Activated CD4-positive, alpha-beta memory T cell treated with anti-CD3 and anti-CD28 coated beads, Interleukin-2, amount 10 ng/mL, durations not matched to agents 7 days and 5 days (primary cell): ENCODE measurements around the gene FAM135A. TPM values are rescaled to one million over a fixed set of nuclear protein-coding genes. Genes with fewer than 3 reads are reported as not detected.

ENCODE experiments used
- CTCF ChIA-PET: fragments of 350-600 bp; sonication (Branson Sonifier 250); formaldehyde crosslinking; loops from one replicate; lab custom pipeline; 2021; ENCODE audit warnings: antibody characterized with exemption, inconsistent platforms; lab: Charles Lee
- POLR2A ChIA-PET: fragments of 350-600 bp; sonication (Branson Sonifier 250); formaldehyde crosslinking; loops from one replicate; lab custom pipeline; 2021; ENCODE audit warnings: antibody characterized with exemption; lab: Charles Lee
- DNase-seq: peaks from one replicate; pipeline ENCODE4 v3.0.0-alpha.2; 2020
- H3K27ac Mint-ChIP-seq: one replicate; pipeline ENCODE4 v1.8.0; 2021; ENCODE audit warnings: mild to moderate bottlenecking, mixed read lengths
- H3K27me3 Mint-ChIP-seq: one replicate; pipeline ENCODE4 v1.8.0; 2021; ENCODE audit warnings: mixed read lengths
- H3K36me3 Mint-ChIP-seq: one replicate; pipeline ENCODE4 v1.8.0; 2021; ENCODE audit warnings: low read depth, mixed read lengths
- H3K4me1 Mint-ChIP-seq: one replicate; pipeline ENCODE4 v1.8.0; 2021; ENCODE audit warnings: mixed read lengths
- H3K4me3 Mint-ChIP-seq: one replicate; pipeline ENCODE4 v1.8.0; 2021; ENCODE audit warnings: mild to moderate bottlenecking, mixed read lengths
- H3K9me3 Mint-ChIP-seq: one replicate; pipeline ENCODE4 v1.8.0; 2021; ENCODE audit warnings: mixed read lengths
- total RNA-seq, 2 experiments: library from RNA; stranded (reverse); gene quantifications; one replicate each; pipeline ENCODE4 v1.2.3, GENCODE V29; 2021

The FAM135A gene
- 1 to 10 TPM; 9.2 to 10.0 TPM for total RNA-seq

DNA sequence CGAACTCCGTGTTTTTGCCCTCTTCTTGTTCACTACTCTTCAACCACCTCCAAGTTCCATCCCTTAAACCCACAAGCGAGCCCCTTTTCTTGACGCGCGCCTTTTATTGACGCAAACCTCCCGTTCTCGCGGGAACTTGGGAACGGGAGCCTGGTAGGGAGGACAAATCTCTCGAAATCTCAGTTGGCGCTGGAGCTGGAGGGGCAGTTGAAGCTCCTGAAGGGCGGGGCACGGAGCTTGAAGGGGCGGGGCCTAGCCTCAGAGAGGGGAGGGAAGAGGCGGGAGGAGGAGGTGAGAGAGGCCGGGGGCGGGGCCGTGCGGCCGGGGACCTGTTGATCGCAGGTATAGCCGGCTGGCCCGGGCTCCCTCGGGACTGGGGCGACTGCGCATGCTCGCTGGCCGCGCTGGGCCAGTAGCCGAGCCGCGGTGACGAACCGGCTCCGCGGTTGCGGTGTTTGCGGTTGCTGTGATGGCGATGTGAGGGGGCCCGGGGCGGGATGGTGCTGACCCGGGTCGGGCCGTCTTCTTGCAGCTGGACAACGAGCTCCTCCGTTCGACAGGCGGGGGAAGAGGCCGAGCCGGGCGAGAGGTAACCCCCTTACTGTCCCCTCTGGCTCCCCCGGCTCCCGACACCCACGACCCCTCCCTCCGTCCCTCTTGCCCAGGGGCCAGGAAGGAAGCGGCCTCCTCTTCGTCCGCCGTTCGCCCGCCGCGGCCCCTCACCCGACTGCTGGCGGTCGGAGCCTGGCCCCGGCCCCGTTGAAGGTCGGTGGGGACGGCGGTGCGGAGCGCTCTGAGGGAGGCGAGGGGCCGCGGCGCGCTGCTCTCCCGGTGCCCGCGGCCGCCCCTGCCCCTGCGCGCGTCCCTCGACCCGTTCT lies at the start of gene FAM135A:
TSS of gene FAM135A (plus strand) at position 395 of the 878 bp plus-strand sequence. CDS start 14,835 bp downstream, outside the sequence.
- Mint-ChIP-seq H3K4me1 (peaks cover 25% of the 10 kb centered on the region), H3K36me3 (peaks cover 9% of the 10 kb centered on the region), H3K4me3 (peak within 1 kb of the TSS; percentile 87), H3K9me3 (no peaks in the 10 kb centered on the region), H3K27me3 (peaks cover 6% of the 10 kb centered on the region), H3K27ac (peak within 1 kb of the TSS; percentile 77)
- peak; percentile 96 for DNase-seq
- ChIA-PET CTCF (interaction anchor here (0.7 to 3.7 kb wide), 7 partner anchors 9 to 542 kb away, joined by 3 to 25 read pairs (median 3); partner anchors contain the start of genes SDHAF4 and SMAP1), POLR2A (interaction anchor here (0.8 to 2.2 kb wide), 9 partner anchors 8 to 875 kb away, joined by 3 to 11 read pairs (median 4); partner anchors contain the start of genes OGFRL1, SDHAF4 and SMAP1)

DNA sequence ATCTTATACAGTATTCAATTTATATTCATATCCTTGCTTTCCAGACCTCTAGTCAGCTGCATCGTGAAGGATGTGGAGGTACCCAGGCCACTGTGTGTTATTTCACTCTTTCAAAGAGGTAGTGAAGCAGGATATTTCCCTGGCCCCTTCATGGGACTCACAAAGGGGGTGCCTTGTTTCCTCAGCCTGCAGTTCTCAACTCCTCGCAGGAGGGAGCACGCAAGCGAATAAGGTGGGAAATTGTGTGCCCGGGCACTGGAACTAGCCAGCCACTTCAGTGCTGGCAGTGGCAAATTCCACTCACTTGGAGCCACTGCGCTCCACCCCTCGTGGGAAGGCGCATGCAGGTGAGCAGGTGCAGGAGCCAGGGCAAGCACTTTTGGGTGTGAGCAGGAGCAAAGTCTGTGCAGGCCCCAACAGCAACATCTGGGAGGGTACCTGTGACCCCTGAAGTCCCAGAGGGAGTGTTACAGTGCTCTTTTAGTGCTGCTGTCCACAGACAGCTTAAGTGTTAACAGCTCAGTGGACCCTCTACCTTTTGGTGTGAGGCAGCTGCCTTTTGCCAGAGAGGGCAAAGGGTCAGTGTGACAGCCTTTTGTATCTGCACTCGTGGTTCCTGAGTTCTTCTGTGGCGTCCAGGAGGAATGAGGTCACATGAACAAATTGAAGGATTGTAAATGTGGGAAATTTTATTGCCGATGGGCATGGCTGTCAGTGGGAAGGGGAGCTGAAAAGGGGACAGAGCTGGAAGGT lies 49.4 kb upstream of the FAM135A start:
- no peaks in the 10 kb centered on the region for H3K9me3 Mint-ChIP-seq
- H3K4me3 Mint-ChIP-seq: no peak overlapping the region
- no peak overlapping the region for H3K27ac Mint-ChIP-seq
- no peak for DNase-seq
- peaks cover 29% of the 10 kb centered on the region for H3K27me3 Mint-ChIP-seq
- H3K4me1 Mint-ChIP-seq: no peaks in the 10 kb centered on the region
- ChIA-PET CTCF (interaction anchor here (1.0 kb wide), 2 partner anchors 8 to 11 kb away, joined by 3 to 4 read pairs; no protein-coding TSS in a partner anchor), POLR2A (no interaction called here)
- no peaks in the 10 kb centered on the region for H3K36me3 Mint-ChIP-seq

DNA sequence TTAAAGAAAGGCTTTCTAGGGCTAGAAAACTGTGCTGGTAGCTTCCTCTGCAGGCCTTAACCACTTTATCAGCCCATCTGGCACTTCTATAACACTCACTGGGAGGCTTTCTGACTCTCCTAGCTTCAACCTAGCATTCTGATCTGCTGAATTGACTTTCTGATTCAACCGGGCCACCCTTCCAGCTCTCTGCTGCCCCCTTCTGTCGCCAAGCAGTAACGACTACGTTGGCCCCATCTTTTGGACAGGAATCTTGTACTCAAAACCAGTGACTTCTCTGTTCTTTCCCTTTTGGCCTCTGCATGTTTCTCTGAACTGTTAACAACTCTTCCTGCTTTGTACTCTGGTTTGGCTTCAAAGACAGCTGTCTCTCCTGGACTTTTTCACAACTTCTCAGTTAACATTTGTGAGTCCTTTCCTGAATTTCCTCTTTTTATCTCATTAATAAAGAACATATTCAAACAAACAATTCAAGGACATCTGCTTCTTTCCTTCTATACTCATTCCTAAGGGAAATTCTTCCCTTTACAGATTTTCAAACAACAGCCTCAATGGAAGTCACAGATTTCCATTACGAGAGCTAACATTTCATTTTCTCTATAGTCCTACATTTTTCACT lies 43.9 kb upstream of the FAM135A start:
- CTCF ChIA-PET: interaction anchor here (0.6 to 5.9 kb wide), 19 partner anchors 15 to 586 kb away, joined by 3 to 50 read pairs (median 4); partner anchors contain the start of gene FAM135A
- no peak overlapping the region for H3K4me3 Mint-ChIP-seq
- peak; percentile 68 for DNase-seq
- H3K4me1 Mint-ChIP-seq: no peaks in the 10 kb centered on the region
- no peaks in the 10 kb centered on the region for H3K36me3 Mint-ChIP-seq
- no peaks in the 10 kb centered on the region for H3K9me3 Mint-ChIP-seq
- no peak overlapping the region for H3K27ac Mint-ChIP-seq
- POLR2A ChIA-PET: no interaction called here
- peaks cover 40% of the 10 kb centered on the region for H3K27me3 Mint-ChIP-seq

DNA sequence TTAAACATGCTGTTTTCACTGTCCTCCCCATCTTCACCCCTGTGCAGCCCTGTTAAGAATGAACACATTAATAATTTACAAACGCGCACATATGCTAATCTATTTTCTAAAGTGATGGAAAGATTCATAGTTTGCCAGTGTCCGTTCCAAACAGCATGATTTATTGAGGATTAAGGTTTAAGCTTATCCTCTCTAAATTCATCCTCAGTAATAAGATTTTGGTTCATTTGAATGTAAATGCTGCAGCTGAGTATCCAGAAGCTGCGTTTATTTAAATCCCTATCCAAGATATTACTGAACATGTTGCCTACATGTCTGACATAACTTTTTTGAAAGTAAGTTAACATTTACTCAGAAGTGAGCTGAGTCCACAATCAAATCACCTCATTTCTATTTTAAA lies 42.8 kb upstream of the FAM135A start:
- Mint-ChIP-seq H3K27ac (no peak overlapping the region), H3K36me3 (no peaks in the 10 kb centered on the region), H3K9me3 (no peaks in the 10 kb centered on the region), H3K4me3 (no peak overlapping the region), H3K4me1 (no peaks in the 10 kb centered on the region), H3K27me3 (peaks cover 43% of the 10 kb centered on the region)
- no peak for DNase-seq
- POLR2A ChIA-PET: no interaction called here
- CTCF ChIA-PET: interaction anchor here (0.8 to 5.9 kb wide), 11 partner anchors 16 to 585 kb away, joined by 3 to 50 read pairs (median 12); partner anchors contain the start of gene FAM135A

DNA sequence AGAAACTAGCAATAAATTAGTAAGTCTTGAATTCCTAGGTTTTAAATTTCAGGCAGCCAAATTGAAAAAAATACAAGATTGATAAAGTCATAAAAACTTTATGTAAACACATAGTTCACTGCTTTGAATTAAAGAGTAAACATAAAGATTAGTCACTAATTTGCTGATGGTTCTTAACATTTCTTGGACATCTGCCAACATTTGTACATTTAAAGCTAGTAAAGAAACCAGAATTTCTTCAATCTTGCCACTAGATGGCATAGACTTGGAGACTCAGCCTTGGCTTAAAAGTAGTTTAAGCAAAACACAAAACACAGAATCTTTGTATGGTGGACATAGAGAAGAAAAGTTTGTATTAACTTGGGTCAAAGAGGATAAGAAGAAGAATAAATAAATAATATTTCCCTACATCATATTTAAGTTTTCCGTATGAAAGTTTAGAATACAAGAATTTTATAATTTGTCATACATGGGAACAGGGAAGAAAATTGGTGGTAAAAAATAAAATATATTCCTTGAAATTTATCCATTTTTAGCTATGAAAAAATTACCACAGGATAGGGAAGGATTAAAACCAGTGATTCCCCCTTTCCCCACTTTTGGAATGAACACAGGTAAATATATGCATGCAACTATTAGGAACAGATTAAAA lies 41.7 kb upstream of the FAM135A start:
- Mint-ChIP-seq H3K27me3 (peaks cover 45% of the 10 kb centered on the region), H3K27ac (no peak overlapping the region), H3K36me3 (no peaks in the 10 kb centered on the region), H3K4me1 (no peaks in the 10 kb centered on the region), H3K4me3 (no peak overlapping the region), H3K9me3 (no peaks in the 10 kb centered on the region)
- DNase-seq: no peak
- ChIA-PET CTCF (interaction anchor here (0.8 to 5.9 kb wide), 10 partner anchors 8 to 643 kb away, joined by 3 to 50 read pairs (median 4); partner anchors contain the start of gene FAM135A), POLR2A (interaction anchor here (0.7 kb wide), 1 partner anchor 151 kb away, joined by 3 read pairs; no protein-coding TSS in a partner anchor)

DNA sequence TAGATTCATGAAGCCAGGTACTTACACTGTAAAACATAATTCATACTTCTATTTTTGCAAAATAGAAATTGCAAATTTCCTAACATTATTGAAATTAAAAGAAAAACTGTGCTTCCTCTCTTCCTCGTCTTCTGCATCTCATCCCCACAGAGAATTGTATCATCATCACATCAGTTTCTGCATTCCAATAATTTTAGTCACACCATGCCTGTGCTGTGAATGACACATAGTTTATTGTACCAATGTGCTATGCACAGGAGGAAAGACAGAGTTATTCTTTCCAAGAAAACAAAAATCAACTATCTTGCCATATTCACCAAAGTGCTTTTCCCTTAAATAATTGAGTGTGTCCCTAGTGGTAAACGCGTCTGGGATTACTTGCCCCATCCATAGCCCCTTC lies 38.1 kb upstream of the FAM135A start:
- POLR2A ChIA-PET: no interaction called here
- DNase-seq: no peak
- Mint-ChIP-seq H3K4me3 (no peak overlapping the region), H3K9me3 (no peaks in the 10 kb centered on the region), H3K27ac (no peak overlapping the region), H3K4me1 (no peaks in the 10 kb centered on the region), H3K27me3 (peaks cover 29% of the 10 kb centered on the region), H3K36me3 (no peaks in the 10 kb centered on the region)
- CTCF ChIA-PET: interaction anchor here (1.3 kb wide), 1 partner anchor 10 kb away, joined by 3 read pairs; no protein-coding TSS in a partner anchor

DNA sequence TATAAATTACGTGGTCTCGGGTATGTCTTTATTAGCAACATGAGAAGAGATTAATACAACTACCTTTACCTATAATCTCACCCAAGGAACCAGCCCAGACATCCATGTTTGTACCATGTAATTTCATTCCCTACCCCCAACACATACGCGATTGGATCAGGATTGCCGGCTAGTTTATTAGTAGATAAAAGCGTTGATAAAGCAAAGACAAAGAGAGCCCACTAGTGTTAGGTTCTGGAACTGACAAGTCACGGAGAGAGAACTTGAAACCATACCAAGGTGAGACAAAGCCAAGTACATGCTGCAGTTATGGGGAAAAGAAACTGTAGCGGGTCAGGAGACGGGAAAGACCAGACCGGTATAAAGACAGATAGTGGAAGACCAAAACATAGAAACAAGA lies 37.4 kb upstream of the FAM135A start:
- Mint-ChIP-seq H3K27ac (no peak overlapping the region), H3K27me3 (peaks cover 29% of the 10 kb centered on the region), H3K4me3 (no peak overlapping the region), H3K36me3 (no peaks in the 10 kb centered on the region), H3K4me1 (no peaks in the 10 kb centered on the region), H3K9me3 (no peaks in the 10 kb centered on the region)
- CTCF ChIA-PET: no interaction called here
- POLR2A ChIA-PET: no interaction called here
- no peak for DNase-seq

DNA sequence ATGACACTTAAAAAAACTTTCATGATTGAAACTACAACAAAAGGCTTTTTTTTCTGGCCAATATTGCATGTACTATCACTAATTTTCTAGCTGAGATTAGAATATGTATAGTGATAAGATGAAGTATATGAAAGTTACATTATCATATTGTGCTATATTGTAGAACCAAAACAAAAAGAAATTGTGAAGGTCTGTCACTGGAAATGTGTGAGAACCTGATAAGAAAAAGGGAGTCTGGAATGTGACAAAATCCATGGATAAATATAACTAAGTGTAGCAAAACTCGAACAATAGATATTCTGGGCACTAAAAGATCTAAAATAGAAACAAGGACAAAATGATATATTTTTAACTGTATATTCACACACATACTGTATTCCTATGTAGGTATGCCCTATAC lies 36.7 kb upstream of the FAM135A start:
- CTCF ChIA-PET: no interaction called here
- Mint-ChIP-seq H3K27ac (no peak overlapping the region), H3K27me3 (peaks cover 25% of the 10 kb centered on the region), H3K4me1 (no peaks in the 10 kb centered on the region), H3K9me3 (no peaks in the 10 kb centered on the region), H3K4me3 (no peak overlapping the region), H3K36me3 (no peaks in the 10 kb centered on the region)
- no peak for DNase-seq
- POLR2A ChIA-PET: no interaction called here

DNA sequence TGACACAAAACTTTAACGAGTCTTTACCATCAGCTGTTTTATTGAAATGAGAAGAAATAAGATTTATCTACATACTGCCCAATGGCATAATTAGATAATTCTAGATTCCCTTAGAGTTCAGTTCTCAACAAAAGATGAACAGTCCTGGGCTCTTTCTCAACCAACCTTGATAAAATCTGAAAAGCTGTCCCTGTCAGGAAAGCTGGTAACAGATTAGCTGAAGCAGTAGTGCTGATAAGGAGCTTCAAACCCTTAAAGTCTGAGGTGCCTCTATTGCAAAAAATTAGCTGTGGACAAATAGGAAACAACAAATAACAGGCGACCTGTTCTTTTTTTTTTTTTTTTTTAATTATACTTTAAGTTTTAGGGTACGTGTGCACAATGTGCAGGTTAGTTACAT lies 35.9 kb upstream of the FAM135A start:
- Mint-ChIP-seq H3K27me3 (peaks cover 23% of the 10 kb centered on the region), H3K4me3 (no peak overlapping the region), H3K9me3 (no peaks in the 10 kb centered on the region), H3K36me3 (no peaks in the 10 kb centered on the region), H3K27ac (no peak overlapping the region), H3K4me1 (no peaks in the 10 kb centered on the region)
- POLR2A ChIA-PET: no interaction called here
- no peak for DNase-seq
- CTCF ChIA-PET: no interaction called here

DNA sequence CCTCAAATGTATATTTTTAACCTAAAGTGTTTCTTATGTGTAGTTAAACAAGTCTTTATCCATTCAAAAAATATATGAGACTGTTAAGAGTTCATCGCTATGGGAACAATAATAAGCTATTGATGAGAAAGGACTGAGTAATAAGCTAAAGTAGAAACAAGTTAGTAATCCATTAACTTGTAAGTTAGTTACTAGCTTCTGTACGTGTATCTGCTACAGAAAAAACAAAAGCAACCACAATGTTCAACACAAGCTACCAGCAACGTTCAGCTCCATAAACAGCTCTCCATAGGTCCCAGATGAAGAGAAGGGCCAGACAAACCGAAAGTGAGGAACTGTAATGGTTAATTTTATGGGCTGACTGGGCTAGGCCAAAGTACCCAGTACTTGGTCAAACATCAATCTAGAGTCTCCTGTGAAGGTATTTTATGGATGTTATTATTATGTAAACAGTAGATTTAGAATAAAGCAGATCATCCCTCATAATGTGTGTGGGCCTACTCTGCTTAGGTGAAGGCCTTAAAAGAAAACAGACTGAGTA lies 33.8 kb upstream of the FAM135A start:
- POLR2A ChIA-PET: no interaction called here
- no peak overlapping the region for H3K4me3 Mint-ChIP-seq

DNA sequence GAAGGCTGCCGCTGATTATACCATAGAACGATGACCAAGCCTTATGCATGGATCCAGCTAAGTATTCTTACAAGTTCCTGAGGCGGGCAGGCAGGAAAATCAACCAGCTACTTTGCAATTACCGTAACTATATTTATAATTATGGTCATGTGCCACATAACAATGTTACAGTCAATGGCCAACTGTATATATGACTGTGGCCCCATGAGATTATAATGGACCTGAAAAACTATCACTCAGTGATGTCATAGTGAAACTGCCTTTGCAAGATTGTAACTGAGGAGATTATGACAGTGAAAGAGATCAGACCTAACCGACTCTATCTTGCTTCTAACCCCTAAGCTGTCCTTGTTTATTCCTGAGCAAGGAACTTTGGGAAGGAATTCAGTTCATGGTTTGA lies 33.1 kb upstream of the FAM135A start:
- POLR2A ChIA-PET: no interaction called here
- Mint-ChIP-seq H3K36me3 (no peaks in the 10 kb centered on the region), H3K4me1 (no peaks in the 10 kb centered on the region), H3K27me3 (peaks cover 5% of the 10 kb centered on the region), H3K27ac (no peak overlapping the region), H3K9me3 (no peaks in the 10 kb centered on the region), H3K4me3 (no peak overlapping the region)
- no peak for DNase-seq
- CTCF ChIA-PET: no interaction called here

More for the DNA sequence above, 33.8 kb upstream of the FAM135A start:
- Mint-ChIP-seq H3K27ac (no peak overlapping the region), H3K4me1 (no peaks in the 10 kb centered on the region), H3K36me3 (no peaks in the 10 kb centered on the region), H3K27me3 (peaks cover 10% of the 10 kb centered on the region), H3K9me3 (no peaks in the 10 kb centered on the region)
- DNase-seq: no peak
- CTCF ChIA-PET: no interaction called here
